CD4-positive, alpha-beta T cell treated with Interferon alpha-2 for 1 hour (primary cell): ENCODE results near the gene GABRG2.

Experiments used
- DNase-seq, 2 donors: peaks; one replicate each; pipeline ENCODE4 v3.0.0-alpha.2; 2020 to 2022

The GABRG2 gene

GRCh38 chr5:162196351-162196750 is 128.8 kb downstream of the GABRG2 start:
- DNase-seq = no peak

GRCh38 chr5:162202285-162202880 is 134.8 kb downstream of the GABRG2 start:
- no peak for DNase-seq
